MM.1S (cell line): ENCODE results near the gene PRKG1.

Source experiments
- EZH2 ChIP-seq: fragments of 300-600 bp; sonication (generic); optimal IDR thresholded peaks from 2 replicates; pipeline ENCODE3; 2017; ENCODE audit warnings: low read depth, mild to moderate bottlenecking, antibody characterized with exemption, low read length, mixed read lengths
- EZH2phosphoT487 ChIP-seq: fragments of 300-600 bp; sonication (generic); IDR thresholded peaks from 2 replicates; pipeline ENCODE4 v1.6.1; 2018; ENCODE audit warnings: antibody characterized with exemption, low read length
- TF ChIP-seq, protein P1 (sequence below): fragments of 300-600 bp; sonication (generic); IDR thresholded peaks from 2 replicates; pipeline ENCODE4 v1.5.1; 2016; ENCODE audit warnings: antibody characterized with exemption, low read length, mixed read lengths

DNA sequence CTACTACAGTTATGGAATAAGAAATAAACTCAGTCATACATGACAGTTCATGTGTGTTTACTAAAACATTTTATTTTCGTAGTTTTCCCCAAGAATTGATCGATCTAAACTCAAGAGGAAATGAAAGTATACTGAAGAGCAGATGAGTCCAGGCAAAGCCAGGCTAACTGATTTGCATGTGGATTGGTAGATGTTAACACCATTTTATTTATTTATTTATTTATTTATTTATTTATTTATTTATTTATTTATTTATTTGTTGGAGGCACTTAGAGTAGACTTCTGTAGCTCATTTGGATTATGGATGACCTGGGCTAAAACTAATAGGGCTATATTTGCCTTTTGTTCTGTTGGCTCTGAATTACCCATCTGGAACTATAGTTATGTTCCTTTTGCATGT, 1171.3 kb downstream of the PRKG1 start:
- TF ChIP-seq, protein P1, sequence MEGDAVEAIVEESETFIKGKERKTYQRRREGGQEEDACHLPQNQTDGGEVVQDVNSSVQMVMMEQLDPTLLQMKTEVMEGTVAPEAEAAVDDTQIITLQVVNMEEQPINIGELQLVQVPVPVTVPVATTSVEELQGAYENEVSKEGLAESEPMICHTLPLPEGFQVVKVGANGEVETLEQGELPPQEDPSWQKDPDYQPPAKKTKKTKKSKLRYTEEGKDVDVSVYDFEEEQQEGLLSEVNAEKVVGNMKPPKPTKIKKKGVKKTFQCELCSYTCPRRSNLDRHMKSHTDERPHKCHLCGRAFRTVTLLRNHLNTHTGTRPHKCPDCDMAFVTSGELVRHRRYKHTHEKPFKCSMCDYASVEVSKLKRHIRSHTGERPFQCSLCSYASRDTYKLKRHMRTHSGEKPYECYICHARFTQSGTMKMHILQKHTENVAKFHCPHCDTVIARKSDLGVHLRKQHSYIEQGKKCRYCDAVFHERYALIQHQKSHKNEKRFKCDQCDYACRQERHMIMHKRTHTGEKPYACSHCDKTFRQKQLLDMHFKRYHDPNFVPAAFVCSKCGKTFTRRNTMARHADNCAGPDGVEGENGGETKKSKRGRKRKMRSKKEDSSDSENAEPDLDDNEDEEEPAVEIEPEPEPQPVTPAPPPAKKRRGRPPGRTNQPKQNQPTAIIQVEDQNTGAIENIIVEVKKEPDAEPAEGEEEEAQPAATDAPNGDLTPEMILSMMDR, result no peak
- TF ChIP-seq EZH2phosphoT487 (no peak), EZH2 (no peak)
